Neural cell (in vitro differentiated cells): ENCODE results near the gene NFIA. TPM values are rescaled to one million over a fixed set of nuclear protein-coding genes. Genes with fewer than 3 reads are reported as not detected.

ENCODE experiments used
- H2AFZ ChIP-seq: fragments of 200-600, 300-800 bp; sonication (generic), shearing (Covaris generic); 2 replicates; pipeline ENCODE4 v1.6.0; 2014; ENCODE audit warnings: low read depth, mild to moderate bottlenecking, antibody characterized with exemption, low read length, moderate library complexity
- H3F3A ChIP-seq: fragments of 200-600 bp; shearing (Covaris generic); 2 replicates; pipeline ENCODE4 v1.6.1; 2016; ENCODE audit warnings: mild to moderate bottlenecking, moderate library complexity, mixed read lengths, antibody characterized with exemption, low read length; ENCODE audit not compliant: insufficient read depth, poor library complexity, severe bottlenecking
- H3K27ac ChIP-seq: fragments of 200-600, 300-800 bp; sonication (generic), shearing (Covaris generic); 2 replicates; pipeline ENCODE4 v1.5.1; 2014; ENCODE audit warnings: mild to moderate bottlenecking, low read length, moderate library complexity
- H3K27me3 ChIP-seq: fragments of 300-800, 200-600 bp; sonication (generic), shearing (Covaris generic); 2 replicates; pipeline ENCODE4 v1.6.0; 2014; ENCODE audit warnings: mild to moderate bottlenecking, low read depth, low read length, moderate library complexity; ENCODE audit not compliant: insufficient read depth
- H3K36me3 ChIP-seq: fragments of 300-800, 200-600 bp; sonication (generic), shearing (Covaris generic); 2 replicates; pipeline ENCODE4 v1.5.1; 2014; ENCODE audit warnings: mild to moderate bottlenecking, antibody characterized with exemption, low read length, moderate library complexity; ENCODE audit not compliant: insufficient read depth
- H3K4me2 ChIP-seq: fragments of 300-800, 200-600 bp; sonication (generic), shearing (Covaris generic); 2 replicates; pipeline ENCODE4 v1.6.0; 2014; ENCODE audit warnings: mild to moderate bottlenecking, low read length
- H3K4me3 ChIP-seq: fragments of 300-800, 200-600 bp; sonication (generic), shearing (Covaris generic); 2 replicates; pipeline ENCODE4 v1.5.1; 2014; ENCODE audit warnings: mild to moderate bottlenecking, low read length, moderate library complexity
- H3K79me2 ChIP-seq: fragments of 200-600 bp; shearing (Covaris generic); replicated peaks from 2 replicates; pipeline ENCODE4 v1.6.0; 2014; ENCODE audit warnings: mild to moderate bottlenecking, low read length, moderate library complexity; ENCODE audit not compliant: insufficient read depth
- H3K9ac ChIP-seq: fragments of 300-800, 200-600 bp; sonication (generic), shearing (Covaris generic); 2 replicates; pipeline ENCODE4 v1.6.1; 2016; ENCODE audit warnings: mild to moderate bottlenecking, low read length, mixed read lengths
- H3K9me2 ChIP-seq: fragments of 200-600 bp; shearing (Covaris generic); 2 replicates; pipeline ENCODE4 v1.6.1; 2016; ENCODE audit warnings: mild to moderate bottlenecking, low read length, mixed read lengths; ENCODE audit not compliant: insufficient read depth
- H3K9me3 ChIP-seq: fragments of 200-600, 300-800 bp; sonication (generic), shearing (Covaris generic); 2 replicates; pipeline ENCODE4 v1.6.1; 2016; ENCODE audit warnings: mild to moderate bottlenecking, mixed run types, low read length, moderate library complexity, mixed read lengths
- H4K20me1 ChIP-seq: fragments of 200-600 bp; shearing (Covaris generic); 2 replicates; pipeline ENCODE4 v1.6.1; 2016; ENCODE audit warnings: mild to moderate bottlenecking, mixed run types; ENCODE audit not compliant: insufficient read depth
- CTCF ChIP-seq: fragments of 450-650 bp; IDR thresholded peaks from 2 replicates; pipeline ENCODE4 v1.5.1; 2014; ENCODE audit warnings: antibody characterized with exemption, mild to moderate bottlenecking, moderate library complexity; ENCODE audit not compliant: poor library complexity, severe bottlenecking
- EP300 ChIP-seq: fragments of 450-650 bp; conservative IDR thresholded peaks from 2 replicates; pipeline ENCODE4 v1.6.1; 2014; ENCODE audit warnings: antibody characterized with exemption, mild to moderate bottlenecking, moderate library complexity; ENCODE audit not compliant: poor library complexity, severe bottlenecking
- EZH2 ChIP-seq: fragments of 200-600, 300-800 bp; shearing (Covaris generic), sonication (generic); IDR thresholded peaks from 2 replicates; pipeline ENCODE4 v1.6.1; 2014; ENCODE audit warnings: antibody characterized with exemption, low read length, borderline replicate concordance, mild to moderate bottlenecking; ENCODE audit not compliant: insufficient read depth, poor library complexity, severe bottlenecking
- MXI1 ChIP-seq: fragments of 450-650 bp; conservative IDR thresholded peaks from 2 replicates; pipeline ENCODE4 v1.6.1; 2014; ENCODE audit warnings: antibody characterized with exemption, mild to moderate bottlenecking; ENCODE audit not compliant: poor library complexity, severe bottlenecking
- POLR2AphosphoS5 ChIP-seq: IDR thresholded peaks from 2 replicates; pipeline ENCODE4 v1.6.1; 2012
- RAD21 ChIP-seq: fragments of 450-650 bp; conservative IDR thresholded peaks from 2 replicates; pipeline ENCODE4 v1.6.1; 2014; ENCODE audit warnings: antibody characterized with exemption, mild to moderate bottlenecking, moderate library complexity
- REST ChIP-seq: IDR thresholded peaks from 2 replicates; pipeline ENCODE4 v1.6.1; 2012; ENCODE audit warnings: borderline replicate concordance
- SMC3 ChIP-seq: fragments of 450-650 bp; conservative IDR thresholded peaks from 2 replicates; pipeline ENCODE4 v1.6.1; 2014; ENCODE audit warnings: antibody characterized with exemption, mild to moderate bottlenecking, moderate library complexity; ENCODE audit not compliant: poor library complexity
- TAF1 ChIP-seq: IDR thresholded peaks from 2 replicates; pipeline ENCODE4 v1.6.1; 2012; ENCODE audit warnings: low read depth
- polyA plus RNA-seq: library from polyadenylated mRNA; depleted of rRNA; stranded (reverse); fragments of >200 nt; gene quantifications from 2 replicates; pipeline ENCODE4 v1.2.3, GENCODE V29; 2014

NFIA gene
- polyA plus RNA-seq, 1 donor from 2014 or later: 0.47 TPM

GRCh38 chr1:61095470-61095812 is 13.1 kb downstream of the NFIA start:
- Histone ChIP-seq H3K9me2 (no peaks in the 10 kb centered on the region), H3K4me3 (no peak overlapping the region), H3K27ac (no peak overlapping the region), H3K36me3 (no peaks in the 10 kb centered on the region), H3K27me3 (peaks cover 5% of the 10 kb centered on the region), H3F3A (no peaks in the 10 kb centered on the region), H3K9me3 (no peaks in the 10 kb centered on the region), H3K9ac (no peak overlapping the region), H3K79me2 (no peaks in the 10 kb centered on the region), H3K4me2 (no peak overlapping the region), H2AFZ (no peak overlapping the region), H4K20me1 (no peaks in the 10 kb centered on the region)
- TF ChIP-seq RAD21 (no peak), CTCF (no peak), POLR2AphosphoS5 (no peak), MXI1 (no peak), TAF1 (no peak), EZH2 (no peak), SMC3 (no peak), EP300 (no peak), REST (no peak)

GRCh38 chr1:61097317-61097716 is 15.0 kb downstream of the NFIA start:
- H3K36me3 ChIP-seq: no peaks in the 10 kb centered on the region
- no peaks in the 10 kb centered on the region for H3F3A ChIP-seq
- no peaks in the 10 kb centered on the region for H3K27me3 ChIP-seq
- H4K20me1 ChIP-seq: no peaks in the 10 kb centered on the region
- no peak for TF ChIP-seq REST
- no peak for TF ChIP-seq EP300
- no peak for TF ChIP-seq POLR2AphosphoS5
- TF ChIP-seq EZH2: no peak
- TF ChIP-seq SMC3: no peak
- TF ChIP-seq CTCF: no peak
- no peak for TF ChIP-seq MXI1
- no peak for TF ChIP-seq TAF1
- TF ChIP-seq RAD21: no peak
- no peak overlapping the region for H3K4me2 ChIP-seq
- no peaks in the 10 kb centered on the region for H3K9me2 ChIP-seq
- H3K9ac ChIP-seq: no peak overlapping the region
- H3K9me3 ChIP-seq: no peaks in the 10 kb centered on the region
- H3K27ac ChIP-seq: no peak overlapping the region
- H2AFZ ChIP-seq: no peak overlapping the region
- no peak overlapping the region for H3K4me3 ChIP-seq
- H3K79me2 ChIP-seq: no peaks in the 10 kb centered on the region
